Chondrocyte (in vitro differentiated cells): ENCODE results near the gene LTA4H. TPM values are rescaled to one million over a fixed set of nuclear protein-coding genes. Genes with fewer than 3 reads are reported as not detected.

ENCODE experiments used
- DNase-seq: peaks from one replicate; pipeline ENCODE4 v3.0.0; 2021; ENCODE audit warnings: mixed read lengths, low spot score
- H3K27ac Mint-ChIP-seq: one replicate; pipeline ENCODE4 v1.8.0; 2021; ENCODE audit warnings: mild to moderate bottlenecking, moderate library complexity, mixed read lengths; ENCODE audit not compliant: unreplicated experiment
- H3K27me3 Mint-ChIP-seq: 2 replicates; pipeline ENCODE4 v1.8.0; 2021; ENCODE audit warnings: low read depth, mixed read lengths
- H3K36me3 Mint-ChIP-seq: 2 replicates; pipeline ENCODE4 v1.8.0; 2021; ENCODE audit warnings: low read depth, mixed read lengths
- H3K4me1 Mint-ChIP-seq: 2 replicates; pipeline ENCODE4 v1.8.0; 2021; ENCODE audit warnings: low read depth, mild to moderate bottlenecking, mixed read lengths
- H3K4me3 Mint-ChIP-seq: one replicate; pipeline ENCODE4 v1.8.0; 2021; ENCODE audit warnings: mild to moderate bottlenecking, moderate library complexity, mixed read lengths; ENCODE audit not compliant: unreplicated experiment
- H3K9me3 Mint-ChIP-seq: 2 replicates; pipeline ENCODE4 v1.8.0; 2021; ENCODE audit warnings: low read depth, mixed read lengths
- total RNA-seq: library from RNA; stranded (reverse); gene quantifications from 3 replicates; pipeline ENCODE4 v1.2.1, GENCODE V29; 2021
- TF ChIP-seq, protein P1 (sequence below): fragments of 200-600 bp; sonication (generic); IDR thresholded peaks from 2 replicates; pipeline ENCODE4 v1.5.0; 2021; ENCODE audit warnings: antibody characterized with exemption, mild to moderate bottlenecking, moderate library complexity

Gene LTA4H
- total RNA-seq, 1 donor from 2014 or later = 55.0 TPM

DNA sequence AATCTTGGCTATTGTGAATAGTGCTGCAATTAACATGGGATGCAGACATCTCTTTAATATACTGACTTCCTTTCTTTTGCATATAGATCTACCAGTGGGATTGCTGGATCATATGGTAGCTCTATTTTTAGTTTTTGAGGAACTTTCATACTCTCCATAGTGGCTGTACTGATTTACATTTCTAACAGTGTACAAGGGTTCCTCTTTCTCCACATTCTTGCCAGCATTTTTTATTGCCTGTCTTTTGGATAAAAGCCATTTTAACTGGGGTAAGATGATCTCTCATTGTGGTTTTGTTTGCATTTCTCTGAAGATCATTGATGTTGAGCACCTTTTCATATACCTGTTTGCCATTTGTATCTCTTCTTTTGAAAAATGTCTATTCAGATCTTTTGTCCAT, 83.9 kb downstream of the LTA4H start:
- no peak for DNase-seq

More for the DNA sequence above, 83.9 kb downstream of the LTA4H start:
- no peaks in the 10 kb centered on the region for H3K36me3 Mint-ChIP-seq
- H3K9me3 Mint-ChIP-seq = peaks cover 9% of the 10 kb centered on the region
- no peak overlapping the region for H3K27ac Mint-ChIP-seq
- TF ChIP-seq, protein P1, sequence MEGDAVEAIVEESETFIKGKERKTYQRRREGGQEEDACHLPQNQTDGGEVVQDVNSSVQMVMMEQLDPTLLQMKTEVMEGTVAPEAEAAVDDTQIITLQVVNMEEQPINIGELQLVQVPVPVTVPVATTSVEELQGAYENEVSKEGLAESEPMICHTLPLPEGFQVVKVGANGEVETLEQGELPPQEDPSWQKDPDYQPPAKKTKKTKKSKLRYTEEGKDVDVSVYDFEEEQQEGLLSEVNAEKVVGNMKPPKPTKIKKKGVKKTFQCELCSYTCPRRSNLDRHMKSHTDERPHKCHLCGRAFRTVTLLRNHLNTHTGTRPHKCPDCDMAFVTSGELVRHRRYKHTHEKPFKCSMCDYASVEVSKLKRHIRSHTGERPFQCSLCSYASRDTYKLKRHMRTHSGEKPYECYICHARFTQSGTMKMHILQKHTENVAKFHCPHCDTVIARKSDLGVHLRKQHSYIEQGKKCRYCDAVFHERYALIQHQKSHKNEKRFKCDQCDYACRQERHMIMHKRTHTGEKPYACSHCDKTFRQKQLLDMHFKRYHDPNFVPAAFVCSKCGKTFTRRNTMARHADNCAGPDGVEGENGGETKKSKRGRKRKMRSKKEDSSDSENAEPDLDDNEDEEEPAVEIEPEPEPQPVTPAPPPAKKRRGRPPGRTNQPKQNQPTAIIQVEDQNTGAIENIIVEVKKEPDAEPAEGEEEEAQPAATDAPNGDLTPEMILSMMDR = no peak
- peaks cover 16% of the 10 kb centered on the region for H3K27me3 Mint-ChIP-seq
- H3K4me3 Mint-ChIP-seq = no peak overlapping the region
- H3K4me1 Mint-ChIP-seq = no peaks in the 10 kb centered on the region

Other genes with a start within 250 kb of the LTA4H start
- 179 to 336 TPM (median 336 TPM) in 3 replicates for gene NTN4, start 244.8 kb downstream of the LTA4H start, total RNA-seq
- 12.4 to 27.1 TPM (median 15.4 TPM) in 3 replicates for gene SNRPF, start 176.6 kb downstream of the LTA4H start, total RNA-seq
- gene CCDC38, start 93.0 kb downstream of the LTA4H start, total RNA-seq = not detected in 3 replicates
- 0.31 to 0.42 TPM in 2 of 3 replicates, not detected in the other for gene AMDHD1, start 92.3 kb downstream of the LTA4H start, total RNA-seq
- 0.10 to 0.92 TPM (median 0.28 TPM) in 3 replicates for gene HAL, start 39.2 kb downstream of the LTA4H start, total RNA-seq
- 37.1 to 62.1 TPM (median 38.8 TPM) in 3 replicates for gene ELK3, start 158.8 kb upstream of the LTA4H start, total RNA-seq